Spleen (tissue), 11 donors: Measurements from ENCODE around the gene RUNDC1. TPM values are rescaled to one million over a fixed set of nuclear protein-coding genes. Genes with fewer than 3 reads are reported as not detected.
A peak's percentile ranks its signal among the peaks of the same experiment; 100 is the strongest.

ENCODE experiments used
- DNase-seq: peaks from one replicate; pipeline ENCODE4 v3.0.0-alpha.2; 2020
- H3K27ac ChIP-seq, 8 donors: fragments of 200-600 bp; sonication (generic) in 7 of 8; 1 replicate in 4 of 8; 2 replicates in 4 of 8; pipeline versions ENCODE4 v1.5.0 to v1.8.0; 2016 to 2021; ENCODE audit warnings: inconsistent platforms in 4 of 8, mild to moderate bottlenecking in 4 of 8, moderate library complexity in 1 of 8
- H3K27me3 ChIP-seq, 7 donors: fragments of 200-600 bp; sonication (generic) in 6 of 7; replicated peaks in 1 of 7; 1 replicate in 4 of 7; 2 replicates in 3 of 7; pipeline versions ENCODE4 v1.5.0 to v1.8.0; 2016 to 2021; ENCODE audit warnings: inconsistent platforms in 3 of 7, mild to moderate bottlenecking in 1 of 7
- H3K36me3 ChIP-seq, 6 donors: fragments of 200-600 bp; sonication (generic) in 5 of 6; 1 replicate in 4 of 6; 2 replicates in 2 of 6; pipeline versions ENCODE4 v1.5.0 to v1.8.0; 2016 to 2021; ENCODE audit warnings: inconsistent platforms in 2 of 6
- H3K4me1 ChIP-seq, 6 donors: fragments of 200-600 bp; sonication (generic) in 5 of 6; 1 replicate in 3 of 6; 2 replicates in 3 of 6; pipeline versions ENCODE4 v1.5.0 to v1.8.0; 2016 to 2021; ENCODE audit warnings: inconsistent platforms in 3 of 6
- H3K4me3 ChIP-seq, 8 donors: fragments of 200-600 bp; sonication (generic) in 7 of 8; 1 replicate in 4 of 8; 2 replicates in 4 of 8; pipeline versions ENCODE4 v1.5.0 to v1.8.0; 2016 to 2021; ENCODE audit warnings: inconsistent platforms in 4 of 8, mild to moderate bottlenecking in 4 of 8, moderate library complexity in 2 of 8
- H3K9me3 ChIP-seq, 8 donors: fragments of 200-600 bp; sonication (generic) in 7 of 8; 1 replicate in 4 of 8; 2 replicates in 4 of 8; pipeline versions ENCODE4 v1.5.0 to v1.8.0; 2016 to 2021; ENCODE audit warnings: inconsistent platforms in 4 of 8
- POLR2A ChIP-seq, 3 donors: fragments of 450-650 bp; IDR thresholded peaks; one replicate each; pipeline ENCODE4 v1.5.1; 2017; ENCODE audit warnings: antibody characterized with exemption in 3 of 3, mild to moderate bottlenecking in 1 of 3
- POLR2AphosphoS5 ChIP-seq, 3 donors: sonication (generic); formaldehyde crosslinking; IDR thresholded peaks; one replicate each; pipeline ENCODE4 v1.5.1; 2017; ENCODE audit warnings: antibody characterized with exemption in 3 of 3
- WGBS, 5 donors: extraction: QIAGEN DNeasy Blood & Tissue Kit in 3 of 5; methylation state at CpG; one replicate each; pipeline versions ENCODE4 v1.1.5 to v1.1.7; 2013 to 2018; 5-methylcytosine and 5-hydroxymethylcytosine counted together
- intact Hi-C: fragments of 100-400 bp; cut with DNase I; formaldehyde crosslinking; loops from one replicate; pipeline ENCODE4 v1.15.0; 2023; ENCODE audit warnings: low total_unique reads
- polyA plus RNA-seq, 3 donors: library from polyadenylated mRNA; stranded (reverse); fragments of 200-250 nt; gene quantifications; one replicate each; pipeline ENCODE4 v1.2.1, GENCODE V29; 2013
- total RNA-seq, 7 donors: library from RNA; depleted of rRNA in 3 of 7; stranded (reverse); fragments of >200 nt in 3 of 7; fragmentation: NEBNext Ultra II Directional in 4 of 7; extraction: Animal tissue kit (Norgen Biotek cat#: 25700) in 4 of 7; gene quantifications; one replicate each; pipeline versions ENCODE4 v1.1.0 to v1.2.1, GENCODE V29; 2016 to 2021
- TF ChIP-seq, protein P1 (sequence below), 11 experiments: fragments of 200-600 bp in 7 of 11; fragments of 450-650 bp in 4 of 11; sonication (generic) in 4 of 11; IDR thresholded peaks in 8 of 11; conservative IDR thresholded peaks in 3 of 11; 1 replicate in 7 of 11; 2 replicates in 4 of 11; pipeline versions ENCODE4 v1.4.0 to v1.8.0; 2016 to 2021; ENCODE audit warnings: antibody characterized with exemption in 11 of 11, inconsistent platforms in 4 of 11, mild to moderate bottlenecking in 1 of 11
- donor health status: healthy with polysubstance abuse.
- donor health status: DM: no; HTN: no; CAD: no; lungs with moderate emphysema.
- donor health status: DM: no; HTN: no; CAD: no.
- donor health status: Bipolar disorder and iron deficiency.
- donor health status: healthy.
- donor health status: DM: no; HTN: no; CAD: no.
- donor health status: DM: yes; HTN: yes; CAD: no.

The RUNDC1 gene
- total and polyA plus RNA-seq, 10 donors = 6.7 to 27.9 (median 19.3) TPM

GRCh38 chr17:42946812-42947211 lies 33.6 kb upstream of the RUNDC1 start:
- DNase-seq = no peak
- Histone ChIP-seq H3K9me3 (no peaks in the 10 kb centered on the region), H3K27me3 (no peaks in the 10 kb centered on the region), H3K36me3 (peaks cover 3 to 41% (median 34%) of the 10 kb centered on the region in 6 donors), H3K4me3 (no peak overlapping the region), H3K27ac (no peak overlapping the region), H3K4me1 (no peaks in the 10 kb centered on the region)
- WGBS, 5 donors = 85 to 100% (median 96%) methylated on average over 1 of the region's 1 CpG
- TF ChIP-seq, protein P1, sequence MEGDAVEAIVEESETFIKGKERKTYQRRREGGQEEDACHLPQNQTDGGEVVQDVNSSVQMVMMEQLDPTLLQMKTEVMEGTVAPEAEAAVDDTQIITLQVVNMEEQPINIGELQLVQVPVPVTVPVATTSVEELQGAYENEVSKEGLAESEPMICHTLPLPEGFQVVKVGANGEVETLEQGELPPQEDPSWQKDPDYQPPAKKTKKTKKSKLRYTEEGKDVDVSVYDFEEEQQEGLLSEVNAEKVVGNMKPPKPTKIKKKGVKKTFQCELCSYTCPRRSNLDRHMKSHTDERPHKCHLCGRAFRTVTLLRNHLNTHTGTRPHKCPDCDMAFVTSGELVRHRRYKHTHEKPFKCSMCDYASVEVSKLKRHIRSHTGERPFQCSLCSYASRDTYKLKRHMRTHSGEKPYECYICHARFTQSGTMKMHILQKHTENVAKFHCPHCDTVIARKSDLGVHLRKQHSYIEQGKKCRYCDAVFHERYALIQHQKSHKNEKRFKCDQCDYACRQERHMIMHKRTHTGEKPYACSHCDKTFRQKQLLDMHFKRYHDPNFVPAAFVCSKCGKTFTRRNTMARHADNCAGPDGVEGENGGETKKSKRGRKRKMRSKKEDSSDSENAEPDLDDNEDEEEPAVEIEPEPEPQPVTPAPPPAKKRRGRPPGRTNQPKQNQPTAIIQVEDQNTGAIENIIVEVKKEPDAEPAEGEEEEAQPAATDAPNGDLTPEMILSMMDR (IDR thresholded peaks at IDR 0.05 in 8 of 11, conservative IDR thresholded peaks at IDR 0.05 in 3 of 11) = no peak
- TF ChIP-seq POLR2A (IDR thresholded peaks at IDR 0.05) (no peak), POLR2AphosphoS5 (IDR thresholded peaks at IDR 0.05) (no peak)
- intact Hi-C loops = no loop called here

- peaks cover 3 to 75% (median 68%) of the 10 kb centered on the region in 6 donors for H3K36me3 ChIP-seq
- H3K4me3 ChIP-seq = no peak overlapping the region
- intact Hi-C loops = no loop called here
- H3K27ac ChIP-seq = no peak overlapping the region
- no peaks in the 10 kb centered on the region for H3K9me3 ChIP-seq
- no peaks in the 10 kb centered on the region for H3K27me3 ChIP-seq
- 93 to 97% (median 95%) methylated on average over 13 of the region's 13 CpGs for WGBS, 5 donors
- DNase-seq = no peak
- H3K4me1 ChIP-seq = no peaks in the 10 kb centered on the region
- no peak for TF ChIP-seq POLR2A (IDR thresholded peaks at IDR 0.05)
- TF ChIP-seq, protein P1 (IDR thresholded peaks at IDR 0.05 in 8 of 11, conservative IDR thresholded peaks at IDR 0.05 in 3 of 11) = no peak
These were observed 30.2 kb upstream of the RUNDC1 start for GRCh38 chr17:42950044-42950783.

DNA sequence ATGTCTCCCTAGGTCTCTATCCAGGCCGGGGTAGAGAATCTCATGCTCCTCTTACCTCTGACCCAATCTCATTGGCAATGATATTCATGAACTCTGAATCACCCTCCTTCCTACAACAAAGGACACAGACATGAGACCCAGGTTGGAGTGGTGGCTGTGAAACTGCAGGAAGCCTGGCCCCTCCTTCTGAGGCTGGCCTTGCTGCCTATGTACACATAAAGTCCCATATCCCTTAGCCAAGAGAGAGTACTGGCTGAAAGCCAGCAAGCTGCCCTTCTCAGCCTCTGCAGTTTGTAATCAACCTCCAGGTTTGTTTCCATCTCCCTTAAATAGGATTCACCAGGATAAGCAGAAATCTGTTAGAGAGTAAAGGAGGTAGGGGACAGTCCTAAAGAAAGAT lies 26.7 kb upstream of the RUNDC1 start:
- H3K27me3 ChIP-seq = no peaks in the 10 kb centered on the region
- peaks cover 3 to 98% (median 93%) of the 10 kb centered on the region in 6 donors for H3K36me3 ChIP-seq
- no peak overlapping the region for H3K4me3 ChIP-seq
- DNase-seq = no peak
- no peaks in the 10 kb centered on the region for H3K9me3 ChIP-seq
- WGBS, 5 donors = 83 to 96% (median 89%) methylated on average over 1 of the region's 1 CpG
- H3K27ac ChIP-seq = no peak overlapping the region
- TF ChIP-seq, protein P1 (IDR thresholded peaks at IDR 0.05 in 8 of 11, conservative IDR thresholded peaks at IDR 0.05 in 3 of 11) = no peak
- no peak for TF ChIP-seq POLR2A (IDR thresholded peaks at IDR 0.05)
- TF ChIP-seq POLR2AphosphoS5 (IDR thresholded peaks at IDR 0.05) = no peak
- intact Hi-C loops = no loop called here
- H3K4me1 ChIP-seq = no peaks in the 10 kb centered on the region

- peak; percentile 97 for DNase-seq
- intact Hi-C loops = no loop called here
- no peaks in the 10 kb centered on the region for H3K27me3 ChIP-seq
- no peaks in the 10 kb centered on the region for H3K9me3 ChIP-seq
- peaks cover 9 to 36% (median 24%) of the 10 kb centered on the region in 6 donors for H3K4me1 ChIP-seq
- TF ChIP-seq POLR2AphosphoS5 (IDR thresholded peaks at IDR 0.05) (peak; percentile 97 to 99 (median 99)), POLR2A (IDR thresholded peaks at IDR 0.05) (peak in 2 of 3 donors; percentile 56 to 75)
- TF ChIP-seq, protein P1 (IDR thresholded peaks at IDR 0.05 in 8 of 11, conservative IDR thresholded peaks at IDR 0.05 in 3 of 11) = no peak
- 1 to 3% (median 1%) methylated on average over 41 to 43 of the region's 43 CpGs for WGBS, 5 donors
- peak within 1 kb of the TSS; percentile 75 to 90 (median 86) for H3K27ac ChIP-seq
- peaks cover 0 to 36% (median 31%) of the 10 kb centered on the region in 6 donors for H3K36me3 ChIP-seq
- H3K4me3 ChIP-seq = peak within 1 kb of the TSS; percentile 62 to 94 (median 70)
These were observed 16.0 kb upstream of the RUNDC1 start, which contains the start of gene AARSD1 for GRCh38 chr17:42964161-42964932. TSS of gene AARSD1 (minus strand) at chr17:42964454. CDS start at chr17:42964440, 14 bp downstream.
